GM06990 (cell line): Measurements from ENCODE around the gene TAF9.
A peak's percentile ranks its signal among the peaks of the same experiment; 100 is the strongest.
"Not testable (repeated sequence)": the region's sequence is repeated elsewhere in the genome, so short reads cannot be mapped to it uniquely, and the experiment has no call there.

Experiments used
- DNase-seq: peaks from one replicate; pipeline ENCODE4 v3.0.0-alpha.2; 2011; ENCODE audit not compliant: insufficient read length; ENCODE audit errors: extremely low read depth
- H3K27me3 ChIP-seq: replicated peaks from 2 replicates; pipeline ENCODE4 v1.6.0; 2011; ENCODE audit warnings: low read length; ENCODE audit not compliant: control insufficient read depth, insufficient read depth
- H3K36me3 ChIP-seq: 2 replicates; pipeline ENCODE4 v1.5.1; 2011; ENCODE audit warnings: low read length; ENCODE audit not compliant: control insufficient read depth, insufficient read depth
- H3K4me3 ChIP-seq: replicated peaks from 2 replicates; pipeline ENCODE4 v1.5.1; 2011; ENCODE audit warnings: low read depth, mild to moderate bottlenecking, control low read depth, low read length
- CTCF ChIP-seq: IDR thresholded peaks from 2 replicates; pipeline ENCODE4 v1.5.1; 2011; ENCODE audit warnings: low read length, control low read depth, mild to moderate bottlenecking, inconsistent platforms; ENCODE audit not compliant: insufficient read depth, poor library complexity, severe bottlenecking

The TAF9 gene

GRCh38 chr5:69334793-69335268 lies 34.5 kb downstream of the TAF9 start:
- TF ChIP-seq CTCF, result peak; percentile 87
- peak; percentile 68 for DNase-seq
- no peak overlapping the region for H3K4me3 ChIP-seq

GRCh38 chr5:69333668-69334315 lies 35.5 kb downstream of the TAF9 start:
- not testable (repeated sequence) for DNase-seq, H3K4me3 ChIP-seq

More at GRCh38 chr5:69334793-69335268, 34.5 kb downstream of the TAF9 start:
- no peaks in the 10 kb centered on the region for H3K27me3 ChIP-seq
- H3K36me3 ChIP-seq, result no peaks in the 10 kb centered on the region

GRCh38 chr5:69331528-69332445 lies 37.5 kb downstream of the TAF9 start:
- Histone ChIP-seq H3K27me3 (no peaks in the 10 kb centered on the region), H3K36me3 (no peaks in the 10 kb centered on the region), H3K4me3 (peak overlapping the region; percentile 90)
- DNase-seq, result no peak
- no peak for TF ChIP-seq CTCF

More at GRCh38 chr5:69333668-69334315, 35.5 kb downstream of the TAF9 start:
- H3K27me3 ChIP-seq, H3K36me3 ChIP-seq: not testable (repeated sequence)

- Histone ChIP-seq H3K4me3 (no peak overlapping the region), H3K36me3 (no peaks in the 10 kb centered on the region)
- DNase-seq, result no peak
Observed at GRCh38 chr5:69329905-69330489, 39.3 kb downstream of the TAF9 start.

GRCh38 chr5:69326365-69326764 lies 43.0 kb downstream of the TAF9 start:
- no peaks in the 10 kb centered on the region for H3K27me3 ChIP-seq
- H3K36me3 ChIP-seq, result no peaks in the 10 kb centered on the region
- DNase-seq, result no peak
- no peak for TF ChIP-seq CTCF
- H3K4me3 ChIP-seq, result no peak overlapping the region

More at GRCh38 chr5:69329905-69330489, 39.3 kb downstream of the TAF9 start:
- H3K27me3 ChIP-seq, result no peaks in the 10 kb centered on the region
- no peak for TF ChIP-seq CTCF

GRCh38 chr5:69317391-69317790 lies 51.9 kb downstream of the TAF9 start:
- no peaks in the 10 kb centered on the region for H3K27me3 ChIP-seq
- no peak for DNase-seq
- H3K36me3 ChIP-seq, result peaks cover 2% of the 10 kb centered on the region; the same call in 1 of the 2 replicates
- TF ChIP-seq CTCF, result no peak
- no peak overlapping the region for H3K4me3 ChIP-seq
